ENCODE measurements around the gene RIT2. TPM values are rescaled to one million over a fixed set of nuclear protein-coding genes. Genes with fewer than 3 reads are reported as not detected.

The RIT2 gene
- total RNA-seq, 1 donor from 2014 or later: not detected

GRCh38 chr18:42758852-42759251 lies 356.6 kb downstream of the RIT2 start:
- no peak for DNase-seq (ENCODE audit: low read depth)
- no peak for TF ChIP-seq CTCF (conservative IDR thresholded peaks at IDR 0.05; ENCODE audit: low read depth, low read length)
- no peak overlapping the region for H3K4me3 ChIP-seq (ENCODE audit: low read depth, low read length)

- no peak overlapping the region for H3K4me3 ChIP-seq (ENCODE audit: low read depth, low read length)
- DNase-seq (ENCODE audit: low read depth): no peak
- TF ChIP-seq CTCF (conservative IDR thresholded peaks at IDR 0.05; ENCODE audit: low read depth, low read length): no peak
Observed at GRCh38 chr18:42756214-42756613, 359.3 kb downstream of the RIT2 start.

GRCh38 chr18:42752916-42753315 lies 362.6 kb downstream of the RIT2 start:
- no peak for TF ChIP-seq CTCF (conservative IDR thresholded peaks at IDR 0.05; ENCODE audit: low read depth, low read length)
- no peak for DNase-seq (ENCODE audit: low read depth)
- no peak overlapping the region for H3K4me3 ChIP-seq (ENCODE audit: low read depth, low read length)

GRCh38 chr18:42746794-42747193 lies 368.7 kb downstream of the RIT2 start:
- no peak for TF ChIP-seq CTCF (conservative IDR thresholded peaks at IDR 0.05; ENCODE audit: low read depth, low read length)
- H3K4me3 ChIP-seq (ENCODE audit: low read depth, low read length): no peak overlapping the region
- no peak for DNase-seq (ENCODE audit: low read depth)

GRCh38 chr18:42745931-42746330 lies 369.6 kb downstream of the RIT2 start:
- no peak for DNase-seq (ENCODE audit: low read depth)
- no peak overlapping the region for H3K4me3 ChIP-seq (ENCODE audit: low read depth, low read length)
- no peak for TF ChIP-seq CTCF (conservative IDR thresholded peaks at IDR 0.05; ENCODE audit: low read depth, low read length)

- DNase-seq (ENCODE audit: low read depth): no peak
- TF ChIP-seq CTCF (conservative IDR thresholded peaks at IDR 0.05; ENCODE audit: low read depth, low read length): no peak
- H3K4me3 ChIP-seq (ENCODE audit: low read depth, low read length): no peak overlapping the region
Observed at GRCh38 chr18:42745171-42745570, 370.3 kb downstream of the RIT2 start.

GRCh38 chr18:42743373-42744138 lies 371.9 kb downstream of the RIT2 start:
- TF ChIP-seq CTCF (conservative IDR thresholded peaks at IDR 0.05; ENCODE audit: low read depth, low read length): no peak
- DNase-seq (ENCODE audit: low read depth): no peak
- no peak overlapping the region for H3K4me3 ChIP-seq (ENCODE audit: low read depth, low read length)

Data from epithelial cell of proximal tubule (primary cell).